GM19452 (cell line): Measurements from ENCODE around the gene CLOCK.
"Not testable (repeated sequence)": the region's sequence is repeated elsewhere in the genome, so short reads cannot be mapped to it uniquely, and the experiment has no call there.

ENCODE experiments used
- ATAC-seq: cut with Tn5 transposase; IDR thresholded peaks from one replicate; pipeline ENCODE4 v1.9.1; 2021; ENCODE audit not compliant: unreplicated experiment

Gene CLOCK, protein sequence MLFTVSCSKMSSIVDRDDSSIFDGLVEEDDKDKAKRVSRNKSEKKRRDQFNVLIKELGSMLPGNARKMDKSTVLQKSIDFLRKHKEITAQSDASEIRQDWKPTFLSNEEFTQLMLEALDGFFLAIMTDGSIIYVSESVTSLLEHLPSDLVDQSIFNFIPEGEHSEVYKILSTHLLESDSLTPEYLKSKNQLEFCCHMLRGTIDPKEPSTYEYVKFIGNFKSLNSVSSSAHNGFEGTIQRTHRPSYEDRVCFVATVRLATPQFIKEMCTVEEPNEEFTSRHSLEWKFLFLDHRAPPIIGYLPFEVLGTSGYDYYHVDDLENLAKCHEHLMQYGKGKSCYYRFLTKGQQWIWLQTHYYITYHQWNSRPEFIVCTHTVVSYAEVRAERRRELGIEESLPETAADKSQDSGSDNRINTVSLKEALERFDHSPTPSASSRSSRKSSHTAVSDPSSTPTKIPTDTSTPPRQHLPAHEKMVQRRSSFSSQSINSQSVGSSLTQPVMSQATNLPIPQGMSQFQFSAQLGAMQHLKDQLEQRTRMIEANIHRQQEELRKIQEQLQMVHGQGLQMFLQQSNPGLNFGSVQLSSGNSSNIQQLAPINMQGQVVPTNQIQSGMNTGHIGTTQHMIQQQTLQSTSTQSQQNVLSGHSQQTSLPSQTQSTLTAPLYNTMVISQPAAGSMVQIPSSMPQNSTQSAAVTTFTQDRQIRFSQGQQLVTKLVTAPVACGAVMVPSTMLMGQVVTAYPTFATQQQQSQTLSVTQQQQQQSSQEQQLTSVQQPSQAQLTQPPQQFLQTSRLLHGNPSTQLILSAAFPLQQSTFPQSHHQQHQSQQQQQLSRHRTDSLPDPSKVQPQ

DNA sequence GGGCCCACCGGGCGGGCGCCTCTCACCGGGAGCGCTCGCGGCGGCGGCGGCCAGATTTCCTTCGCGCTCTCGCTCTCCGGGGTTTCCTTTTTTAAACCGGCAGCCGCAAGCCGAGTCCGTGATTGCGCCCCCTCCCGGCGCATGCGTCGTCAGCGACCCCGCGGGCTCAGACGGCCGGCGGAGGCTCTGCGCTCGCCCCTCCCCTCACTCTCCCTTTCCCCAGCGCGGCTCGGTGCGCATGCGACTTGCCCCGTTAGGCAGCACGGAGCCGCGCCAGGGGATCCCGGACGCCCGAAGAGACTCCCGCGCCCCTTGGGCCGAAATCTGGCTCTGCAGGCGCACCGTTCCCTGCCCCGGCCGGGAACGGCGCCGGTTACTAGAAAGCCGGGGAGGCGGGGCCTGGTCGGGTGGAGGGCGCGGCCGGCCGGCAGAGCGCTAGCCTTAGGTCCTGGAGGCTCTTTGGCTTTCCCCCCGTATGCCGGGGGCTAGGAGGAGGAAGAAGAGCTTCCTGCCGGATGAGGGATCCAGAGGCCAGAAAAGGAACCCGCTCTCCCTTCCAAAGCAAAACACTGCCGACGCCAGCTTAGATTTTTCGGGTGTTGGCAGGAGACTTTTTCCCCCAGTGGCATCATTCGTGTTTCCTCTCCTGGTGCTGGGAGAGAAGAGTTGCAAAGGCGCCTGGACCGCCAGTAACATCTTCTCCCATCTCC is at the start of gene CLOCK:
Gene CLOCK (minus strand): TSS at position 154 of the 710 bp plus-strand sequence. CDS start 64,124 bp downstream, outside the sequence.
- ATAC-seq = peak; percentile 76

DNA sequence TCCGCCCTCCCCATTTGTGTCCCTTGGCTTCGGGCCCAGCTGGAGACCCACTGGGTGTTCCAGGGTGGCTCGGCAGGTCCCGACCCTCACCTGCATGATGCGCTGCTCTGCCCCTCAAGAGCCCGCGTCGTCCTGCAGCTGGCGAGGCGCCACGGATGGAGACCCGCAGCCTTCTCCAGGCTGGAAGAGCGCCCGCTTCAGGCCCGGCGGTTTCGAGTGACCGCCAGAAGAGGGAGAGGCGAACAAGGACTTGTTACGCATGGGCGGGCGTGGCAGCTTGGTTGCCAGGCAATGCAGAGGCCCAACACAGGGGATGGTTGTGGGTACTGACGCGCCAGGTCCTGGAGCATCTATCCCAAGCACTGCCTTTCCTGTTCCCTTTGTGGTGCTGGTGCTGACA is 45.3 kb upstream of the CLOCK start, which contains the start of gene PDCL2:
Gene PDCL2 (minus strand): TSS at position 232 of the 400 bp plus-strand sequence. CDS start 136 bp downstream, at position 96.
- no peak for ATAC-seq

DNA sequence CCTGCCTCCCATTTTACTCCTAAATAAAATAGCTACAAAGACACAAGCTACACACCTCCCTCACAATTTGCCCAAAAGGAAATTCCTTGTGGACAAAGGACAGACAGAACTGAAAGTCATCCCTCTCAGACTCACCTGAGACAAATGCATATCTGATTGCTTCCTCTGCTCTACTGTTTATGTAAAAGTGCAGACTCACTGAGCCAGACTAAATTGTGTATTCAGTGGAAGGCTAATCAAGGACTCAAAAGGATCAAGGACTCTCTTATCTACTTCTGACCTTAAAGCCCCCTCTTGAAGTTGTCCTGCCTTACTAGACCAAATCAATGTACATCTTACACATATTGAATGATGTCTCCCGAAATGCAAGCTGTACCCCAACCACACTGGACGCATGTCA is 41.5 kb upstream of the CLOCK start:
- ATAC-seq = no peak

DNA sequence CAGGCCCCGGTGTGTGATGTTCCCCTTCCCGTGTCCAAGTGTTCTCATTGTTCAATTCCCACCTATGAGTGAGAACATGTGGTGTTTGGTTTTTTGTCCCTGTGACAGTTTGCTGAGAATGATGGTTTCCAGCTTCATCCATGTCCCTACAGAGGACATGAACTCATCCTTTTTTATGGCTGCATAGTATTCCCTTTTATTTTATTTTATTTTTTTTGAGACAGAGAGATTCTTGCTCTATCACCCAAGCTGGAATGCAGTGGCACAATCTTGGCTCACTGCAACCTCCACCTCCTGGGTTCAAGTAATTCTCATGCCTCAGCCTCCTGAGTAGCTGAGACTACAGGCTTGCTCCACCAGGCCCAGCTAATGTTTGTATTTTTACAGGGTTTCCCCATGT is 36.1 kb upstream of the CLOCK start:
- not testable (repeated sequence) for ATAC-seq

DNA sequence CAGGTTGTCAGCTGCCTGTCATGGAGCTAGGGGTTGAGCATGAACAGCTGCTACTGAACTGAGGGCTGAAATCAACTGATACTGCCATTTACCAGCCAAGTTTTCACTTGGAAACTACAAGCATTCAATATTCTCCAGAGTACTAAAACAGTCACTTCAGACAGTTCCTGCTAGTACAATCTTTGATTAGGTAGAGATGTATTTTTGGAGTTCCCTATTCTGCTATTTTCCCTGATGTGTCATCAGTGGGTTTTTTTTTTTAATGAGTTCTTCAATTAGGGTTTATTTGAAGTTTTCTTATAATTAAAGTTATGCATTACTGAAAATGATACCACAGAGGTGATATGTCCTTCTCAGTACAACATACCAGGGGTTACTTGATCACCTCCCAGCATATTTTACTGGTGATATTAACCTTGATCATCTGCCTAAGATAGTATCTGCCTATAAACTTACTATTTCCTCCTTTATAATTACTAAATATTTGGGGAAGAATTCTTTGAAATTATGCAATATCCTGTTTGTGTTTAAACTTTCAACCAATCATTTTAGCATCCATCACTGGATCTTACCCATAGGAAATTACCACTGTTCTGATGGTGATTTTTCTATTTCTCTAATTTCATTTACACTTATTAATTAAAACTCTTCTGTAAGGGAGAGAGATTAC is 31.8 kb upstream of the CLOCK start:
- ATAC-seq = no peak

DNA sequence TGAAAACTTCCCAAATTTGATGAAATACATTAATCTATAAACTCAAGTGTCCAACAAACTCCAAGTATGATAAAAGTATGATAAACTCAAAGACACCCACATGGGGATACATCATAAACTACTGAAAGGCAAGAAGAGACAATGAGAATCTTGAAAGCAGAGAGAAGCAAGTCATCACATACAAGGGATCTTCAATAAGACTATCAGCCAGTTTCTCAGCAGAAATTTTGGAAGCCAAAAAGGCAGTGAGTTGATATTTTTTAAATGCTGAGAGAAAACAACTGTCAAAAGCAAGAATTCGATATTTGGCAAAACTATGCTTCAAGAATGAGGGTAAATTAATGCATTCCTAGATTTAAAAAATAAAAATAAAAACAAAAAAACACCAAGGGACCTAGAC is 28.8 kb upstream of the CLOCK start:
- ATAC-seq = no peak

DNA sequence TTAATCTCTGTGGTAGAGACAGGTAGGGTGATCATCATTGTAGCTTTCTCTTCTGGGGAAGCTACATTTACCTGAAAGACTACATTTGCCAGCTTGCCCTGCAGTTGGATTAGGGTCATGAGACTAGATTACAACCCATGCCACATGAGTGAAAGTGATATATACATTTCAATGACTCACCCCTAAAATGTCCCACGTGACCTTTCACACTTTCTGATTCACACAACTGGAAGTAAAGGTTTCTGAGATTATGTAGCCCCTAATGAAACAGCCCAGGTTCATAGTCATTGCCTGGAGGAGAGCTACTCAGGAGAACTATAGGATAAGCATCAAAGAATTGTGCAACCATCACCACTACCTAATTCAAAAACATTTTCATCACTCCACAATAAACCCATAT is 27.5 kb upstream of the CLOCK start:
- no peak for ATAC-seq

DNA sequence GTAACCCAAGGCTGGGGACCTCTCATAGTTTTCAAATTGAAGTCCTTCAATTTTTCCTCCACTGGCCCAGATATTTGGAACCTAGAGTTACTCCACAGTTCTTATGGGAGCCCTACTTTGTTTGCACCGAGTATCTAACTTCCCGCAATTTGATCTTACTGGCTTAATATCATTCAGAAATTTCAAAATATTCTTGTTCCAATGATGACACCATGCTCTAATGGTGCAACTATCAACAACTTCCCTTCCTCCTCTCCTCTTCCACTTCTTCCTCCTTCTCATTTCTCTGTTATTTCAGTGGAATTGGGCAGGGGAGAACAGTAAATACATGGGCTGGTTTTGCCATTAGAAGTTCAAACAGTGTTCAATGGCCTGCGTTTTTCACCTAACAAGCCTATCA is 25.1 kb upstream of the CLOCK start:
- ATAC-seq = no peak

DNA sequence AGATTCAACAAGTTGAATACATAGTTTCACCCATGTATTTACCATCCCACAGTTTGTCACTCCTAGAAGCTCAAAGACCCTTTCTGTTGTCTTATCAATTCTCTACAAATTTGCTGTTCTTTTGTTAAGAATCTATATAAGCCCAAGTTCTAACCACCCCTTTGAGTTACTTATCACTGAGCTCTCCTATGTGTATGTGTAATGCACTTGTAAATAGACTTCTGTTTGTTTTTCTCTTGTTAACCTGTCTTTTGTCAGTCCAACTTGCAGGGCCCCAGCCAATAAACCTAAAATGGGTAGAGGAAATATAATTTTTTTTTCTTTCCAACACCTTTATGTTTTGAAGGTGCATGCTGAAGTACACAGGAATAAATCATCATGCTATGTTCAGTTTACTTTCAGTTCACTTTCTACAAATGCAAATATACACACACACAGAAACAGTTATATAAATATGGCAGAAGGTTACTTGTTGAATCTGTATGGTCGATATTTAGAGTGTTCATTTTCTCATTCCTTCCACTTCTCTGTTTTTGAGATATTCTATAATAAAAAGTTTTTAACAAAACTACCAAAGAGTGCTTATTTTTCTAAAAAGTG is 22.3 kb upstream of the CLOCK start:
- no peak for ATAC-seq

DNA sequence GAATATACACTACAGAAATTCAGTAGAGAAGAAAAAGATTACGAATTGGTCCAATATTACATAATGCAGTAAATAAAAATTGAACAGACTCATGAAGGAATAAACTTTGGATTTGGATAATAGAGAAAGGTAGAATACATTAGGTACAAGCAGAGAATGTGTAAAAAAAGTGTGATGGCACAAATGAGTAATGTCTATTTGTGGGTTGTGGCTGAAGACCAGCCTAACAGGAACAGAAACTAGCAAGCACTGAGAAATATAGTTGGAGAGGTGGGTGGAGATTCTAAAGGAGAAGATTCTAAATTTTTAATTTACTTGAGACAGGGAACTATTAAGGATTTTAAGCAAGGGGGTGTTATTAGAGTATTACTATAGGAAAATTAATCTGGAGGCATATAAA is 15.2 kb upstream of the CLOCK start:
- peak; percentile 100 for ATAC-seq

DNA sequence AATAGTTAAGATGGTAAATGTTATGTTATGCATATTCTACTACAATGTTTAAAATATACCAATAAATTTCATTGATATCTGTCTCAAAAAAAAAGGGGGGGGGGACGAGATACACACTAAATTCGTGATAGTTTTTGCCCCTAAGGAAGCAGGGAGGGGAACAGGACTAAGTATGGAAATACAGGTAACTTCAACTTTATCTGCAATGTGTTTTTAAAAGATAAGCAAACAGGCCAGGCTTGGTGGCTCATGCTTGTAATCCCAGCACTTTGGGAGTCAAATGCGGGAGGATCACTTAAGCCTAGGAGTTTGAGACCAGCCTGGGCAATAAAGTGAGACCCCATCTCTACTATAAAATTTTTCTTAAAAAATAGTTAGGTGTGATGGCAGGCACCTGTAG is 13.4 kb upstream of the CLOCK start:
- no peak for ATAC-seq

DNA sequence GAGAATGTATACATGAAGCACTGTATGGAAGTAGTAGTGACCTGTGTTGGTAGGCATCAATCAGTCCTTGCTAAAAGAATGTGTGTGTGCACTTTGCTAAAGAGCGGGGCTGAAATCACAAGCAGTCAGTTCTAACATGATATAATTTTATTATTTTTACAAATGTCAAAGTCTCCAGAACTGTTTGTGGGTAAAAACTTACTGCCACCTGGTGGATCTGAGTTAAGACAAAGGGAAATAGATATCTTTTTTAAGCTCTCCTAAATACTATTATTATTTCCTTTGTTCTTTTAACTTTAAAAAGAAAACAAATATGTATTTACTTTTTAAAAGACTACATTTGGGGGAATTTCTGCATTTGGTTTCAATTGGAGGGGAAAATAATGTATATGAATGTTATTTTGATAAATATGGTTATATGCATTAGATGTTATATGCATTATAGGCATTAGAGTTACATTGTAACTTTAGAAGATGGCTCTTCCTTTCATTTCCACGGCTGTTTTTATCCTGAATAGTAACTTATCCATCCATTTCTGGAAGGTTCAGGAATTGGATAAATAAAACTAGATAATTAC is 7.8 kb upstream of the CLOCK start:
- no peak for ATAC-seq

DNA sequence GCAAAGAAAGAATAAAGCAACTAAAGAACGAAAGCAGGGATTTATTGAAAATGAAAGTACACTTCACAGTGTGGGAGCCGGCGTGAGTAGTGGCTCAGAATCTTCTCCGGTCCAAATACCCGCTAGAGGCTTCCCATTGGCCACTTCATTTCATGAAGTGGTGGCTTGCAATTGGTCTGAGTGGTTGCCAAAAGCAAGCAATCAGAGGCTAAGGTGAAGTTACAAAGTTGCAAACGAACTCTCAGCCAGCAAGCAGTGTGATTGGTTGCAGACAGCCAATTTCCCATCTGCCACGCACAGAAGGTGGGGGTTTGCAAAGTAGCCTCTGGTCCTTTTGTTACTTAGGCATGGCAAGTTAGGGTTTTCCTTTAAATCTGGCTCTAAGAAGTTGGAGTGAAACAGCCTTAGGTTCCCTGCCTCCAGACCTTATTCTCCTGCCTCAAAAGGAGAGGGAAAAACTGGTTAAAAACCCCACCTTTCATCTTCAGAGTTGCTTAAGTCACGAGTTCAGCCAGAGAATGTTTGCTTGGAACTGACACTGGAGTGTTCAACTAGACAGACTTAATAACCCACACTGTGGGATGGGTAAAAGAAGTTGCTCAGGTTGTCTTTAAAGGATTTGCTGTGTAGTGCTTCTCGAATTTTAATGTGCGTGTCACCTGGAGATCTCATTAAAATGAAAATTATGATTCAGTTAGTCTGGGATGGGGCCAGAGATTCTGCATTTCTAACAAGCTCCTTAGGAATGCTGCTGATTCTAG is 6.9 kb upstream of the CLOCK start:
- ATAC-seq = peak; percentile 64

DNA sequence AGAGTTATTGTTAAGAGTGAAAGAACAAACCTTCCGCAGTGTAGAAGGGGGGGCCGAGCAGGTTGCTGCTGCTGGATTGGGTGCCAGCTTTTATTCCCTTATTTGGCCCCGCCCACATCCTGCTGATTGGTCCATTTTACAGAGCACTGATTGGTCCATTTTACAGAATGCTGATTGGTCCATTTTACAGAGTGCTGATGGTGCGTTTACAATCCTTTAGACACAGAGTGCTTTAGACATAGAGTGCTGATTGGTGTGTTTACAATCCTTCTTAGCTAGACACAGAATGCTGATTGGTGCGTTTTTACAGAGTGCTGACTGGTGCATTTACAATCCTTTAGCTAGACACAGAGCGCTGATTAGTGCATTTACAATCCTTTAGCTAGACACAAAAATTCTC is 5.3 kb upstream of the CLOCK start:
- not testable (repeated sequence) for ATAC-seq

DNA sequence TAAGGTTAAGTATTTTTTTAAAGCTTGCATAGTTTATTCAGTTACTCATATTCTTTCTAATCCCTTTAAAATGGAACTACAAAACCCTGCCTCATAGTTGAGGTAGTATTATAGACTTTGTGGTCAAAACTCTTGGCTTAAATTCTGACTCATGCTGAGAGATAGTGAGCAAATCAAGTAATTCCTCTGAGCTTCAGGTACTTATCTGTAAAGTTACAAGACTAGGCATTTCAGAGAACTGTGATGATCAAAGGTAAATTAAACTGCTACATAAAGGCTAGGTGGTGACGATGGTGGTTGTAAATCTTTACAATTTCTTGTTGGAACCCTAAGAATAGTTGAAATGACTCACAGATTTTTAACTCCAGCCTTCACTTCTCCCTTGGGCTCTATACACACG is 3.2 kb upstream of the CLOCK start:
- no peak for ATAC-seq

DNA sequence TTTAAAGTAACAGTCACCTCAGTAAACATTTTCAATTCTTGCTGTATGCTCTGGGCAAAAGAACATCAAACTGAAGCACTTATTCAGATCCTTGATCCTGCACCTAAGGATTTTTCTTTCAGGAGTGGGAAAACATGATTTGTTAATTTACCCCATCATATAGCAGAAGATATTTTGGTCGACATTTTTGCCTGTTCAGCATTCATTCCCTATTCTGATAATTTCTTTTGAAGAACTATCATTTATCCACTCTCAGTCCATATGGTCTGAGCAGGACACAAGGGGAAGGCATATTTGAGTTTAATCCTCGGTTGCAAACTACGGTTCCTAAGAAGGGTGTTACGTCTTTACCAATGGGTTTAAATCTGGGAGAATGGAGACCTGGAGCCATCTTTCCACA is 1.2 kb upstream of the CLOCK start:
- no peak for ATAC-seq

DNA sequence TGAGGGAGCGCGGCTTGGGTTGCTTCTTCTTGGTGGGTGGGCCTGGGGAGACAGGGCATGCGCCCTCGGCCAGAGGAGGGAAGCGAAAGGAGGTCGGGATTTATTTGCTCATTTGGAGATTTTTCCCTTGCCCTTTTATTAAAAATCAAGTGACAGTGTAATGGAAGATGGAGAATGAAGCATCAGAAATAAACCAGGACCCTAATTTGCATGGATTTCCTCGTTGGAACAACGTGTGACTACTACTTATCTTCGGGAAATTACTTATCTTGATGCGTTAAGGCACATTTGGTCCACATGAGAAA is 709 bp upstream of the CLOCK start:
- ATAC-seq = no peak

DNA sequence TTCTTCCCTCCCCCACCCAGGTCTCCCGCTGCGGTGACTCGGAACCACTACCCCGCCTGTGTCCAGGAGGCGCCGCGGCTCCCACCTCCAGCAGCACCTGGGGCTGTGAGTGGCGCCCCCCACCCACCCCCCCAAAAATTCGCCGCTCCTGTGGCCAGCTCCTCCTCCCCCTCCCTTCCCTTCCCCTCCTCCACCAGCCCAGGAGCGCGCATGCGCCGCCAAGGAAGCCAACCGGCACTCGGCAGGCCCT is 278 bp downstream of the CLOCK start:
- peak; percentile 49 for ATAC-seq

DNA sequence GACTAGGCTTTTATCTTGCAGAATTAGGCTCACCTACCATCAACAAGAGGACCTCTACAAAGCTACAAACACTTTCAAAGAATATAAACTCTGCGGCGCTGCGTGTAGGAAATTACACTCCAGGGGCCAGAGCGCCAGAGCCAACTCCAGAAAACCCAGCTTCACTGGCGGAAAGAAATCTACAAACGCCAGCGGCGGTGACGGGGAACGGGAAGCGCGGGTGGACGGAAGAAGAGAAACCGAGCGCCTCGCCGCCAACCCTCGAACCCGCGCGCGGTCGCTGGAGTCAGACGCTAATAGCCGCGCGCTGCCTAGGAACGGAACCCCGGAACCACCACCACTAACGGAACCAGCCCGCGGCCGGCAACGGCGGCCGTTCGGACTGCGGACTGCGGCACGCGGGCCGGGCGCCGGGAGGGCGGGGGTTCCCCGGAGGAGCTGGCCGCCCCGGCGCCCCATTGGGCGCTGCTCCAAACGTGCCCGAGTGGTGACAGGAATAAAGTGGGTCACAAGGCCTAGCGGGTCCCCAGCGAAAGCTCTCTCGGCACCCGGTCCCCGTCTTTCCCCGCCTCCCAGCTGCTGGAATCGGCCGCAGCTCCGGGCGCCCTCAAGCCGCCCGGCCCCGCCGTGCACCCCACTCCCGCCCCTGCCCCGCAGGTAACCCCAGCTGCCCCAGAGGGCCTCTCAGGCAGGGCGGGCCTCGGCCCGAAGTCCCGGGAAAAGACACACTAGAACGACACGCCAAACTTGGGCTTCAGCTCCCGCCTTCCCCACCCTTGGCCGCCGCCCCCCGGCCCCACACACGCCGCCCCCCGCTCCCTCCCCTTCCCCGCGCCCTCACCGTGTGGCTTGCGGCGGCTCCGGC is 836 bp downstream of the CLOCK start:
- peak; percentile 43 for ATAC-seq
